ENCODE measurements around the gene HSPB6.

Gene HSPB6

GRCh38 chr19:35746531-35746930 is 10.3 kb downstream of the HSPB6 start:
- H3K4me3 ChIP-seq (ENCODE audit: low read length), result peak overlapping the region; percentile 89
- no peak overlapping the region for H2AFZ ChIP-seq (ENCODE audit: low read depth, low read length)
- peak overlapping the region; percentile 89; the same call in 1 of the 2 replicates for H3K9ac ChIP-seq (ENCODE audit: low read length)
- peaks cover 39% of the 10 kb centered on the region for H3K4me1 ChIP-seq (ENCODE audit: low read length)
- H3K27me3 ChIP-seq (ENCODE audit: low read depth, low read length), result no peaks in the 10 kb centered on the region
- H3K4me2 ChIP-seq (ENCODE audit: low read length), result peak overlapping the region; percentile 97
- H3K36me3 ChIP-seq (replicated peaks; ENCODE audit: low read depth, low read length), result no peaks in the 10 kb centered on the region
- no peak for TF ChIP-seq EZH2phosphoT487 (IDR thresholded peaks at IDR 0.05; ENCODE audit: low read depth)
- H3K9me3 ChIP-seq (ENCODE audit: insufficient read depth, low read length), result no peaks in the 10 kb centered on the region
- peaks cover 14% of the 10 kb centered on the region for H3K79me2 ChIP-seq (ENCODE audit: low read length)
- H3K27ac ChIP-seq (ENCODE audit: low read length), result no peak overlapping the region
- H4K20me1 ChIP-seq (ENCODE audit: insufficient read depth, low read length), result no peaks in the 10 kb centered on the region

GRCh38 chr19:35746087-35746462 is 10.8 kb downstream of the HSPB6 start:
- peaks cover 15% of the 10 kb centered on the region for H3K79me2 ChIP-seq (ENCODE audit: low read length)
- TF ChIP-seq CTCF (IDR thresholded peaks at IDR 0.05; ENCODE audit: low read depth, low read length) (no peak), EZH2phosphoT487 (IDR thresholded peaks at IDR 0.05; ENCODE audit: low read depth) (no peak)
- H3K9me3 ChIP-seq (ENCODE audit: insufficient read depth, low read length), result no peaks in the 10 kb centered on the region
- peak overlapping the region; percentile 97 for H3K4me2 ChIP-seq (ENCODE audit: low read length)
- no peaks in the 10 kb centered on the region for H3K36me3 ChIP-seq (replicated peaks; ENCODE audit: low read depth, low read length)
- peak overlapping the region; percentile 89 for H3K4me3 ChIP-seq (ENCODE audit: low read length)
- H3K4me1 ChIP-seq (ENCODE audit: low read length), result peaks cover 41% of the 10 kb centered on the region
- no peak overlapping the region for H2AFZ ChIP-seq (ENCODE audit: low read depth, low read length)
- no peaks in the 10 kb centered on the region for H3K27me3 ChIP-seq (ENCODE audit: low read depth, low read length)
- H3K9ac ChIP-seq (ENCODE audit: low read length), result peak overlapping the region; percentile 89
- peak overlapping the region; percentile 52 for H3K27ac ChIP-seq (ENCODE audit: low read length)
- H4K20me1 ChIP-seq (ENCODE audit: insufficient read depth, low read length), result no peaks in the 10 kb centered on the region

GRCh38 chr19:35745328-35746086 is 11.3 kb downstream of the HSPB6 start, which contains the start of the genes PSENEN and U2AF1L4:
Gene PSENEN, plus strand, starts transcription at chr19:35745651. Its CDS starts 280 bp downstream, at chr19:35745931.
Gene U2AF1L4, minus strand, starts transcription at chr19:35745418. Its CDS starts 27 bp downstream, at chr19:35745391.
- H3K4me3 ChIP-seq (ENCODE audit: low read length), result peak within 1 kb of the TSS; percentile 89
- H3K9me3 ChIP-seq (ENCODE audit: insufficient read depth, low read length), result no peaks in the 10 kb centered on the region
- H3K27me3 ChIP-seq (ENCODE audit: low read depth, low read length), result no peaks in the 10 kb centered on the region
- peaks cover 15% of the 10 kb centered on the region for H3K79me2 ChIP-seq (ENCODE audit: low read length)
- H3K9ac ChIP-seq (ENCODE audit: low read length), result peak within 1 kb of the TSS; percentile 95
- H2AFZ ChIP-seq (ENCODE audit: low read depth, low read length), result peak within 1 kb of the TSS; percentile 22; the same call in 1 of the 2 replicates
- no peaks in the 10 kb centered on the region for H4K20me1 ChIP-seq (ENCODE audit: insufficient read depth, low read length)
- peaks cover 41% of the 10 kb centered on the region for H3K4me1 ChIP-seq (ENCODE audit: low read length)
- peak within 1 kb of the TSS; percentile 97 for H3K4me2 ChIP-seq (ENCODE audit: low read length)
- H3K27ac ChIP-seq (ENCODE audit: low read length), result peak within 1 kb of the TSS; percentile 89
- H3K36me3 ChIP-seq (replicated peaks; ENCODE audit: low read depth, low read length), result no peaks in the 10 kb centered on the region
- TF ChIP-seq EZH2phosphoT487 (IDR thresholded peaks at IDR 0.05; ENCODE audit: low read depth), result no peak
- no peak for TF ChIP-seq CTCF (IDR thresholded peaks at IDR 0.05; ENCODE audit: low read depth, low read length)

- Histone ChIP-seq H3K4me3 (ENCODE audit: low read length) (peak overlapping the region; percentile 89), H3K4me2 (ENCODE audit: low read length) (peak overlapping the region; percentile 80), H3K9ac (ENCODE audit: low read length) (peak overlapping the region; percentile 95), H3K27me3 (ENCODE audit: low read depth, low read length) (no peaks in the 10 kb centered on the region), H3K27ac (ENCODE audit: low read length) (peak overlapping the region; percentile 89), H2AFZ (ENCODE audit: low read depth, low read length) (0 out of 2 replicates have a peak overlapping the region, but pooled peaks have one; percentile 16), H3K36me3 (replicated peaks; ENCODE audit: low read depth, low read length) (no peaks in the 10 kb centered on the region), H4K20me1 (ENCODE audit: insufficient read depth, low read length) (0 out of 2 replicates have a peak, but pooled peaks cover 4% of the 10 kb centered on the region), H3K79me2 (ENCODE audit: low read length) (peaks cover 15% of the 10 kb centered on the region), H3K9me3 (ENCODE audit: insufficient read depth, low read length) (no peaks in the 10 kb centered on the region), H3K4me1 (ENCODE audit: low read length) (peaks cover 46% of the 10 kb centered on the region)
- peak; percentile 42 for TF ChIP-seq CTCF (IDR thresholded peaks at IDR 0.05; ENCODE audit: low read depth, low read length)
- no peak for TF ChIP-seq EZH2phosphoT487 (IDR thresholded peaks at IDR 0.05; ENCODE audit: low read depth)
Observed at GRCh38 chr19:35744430-35745327, 12.2 kb downstream of the HSPB6 start.
